BE2C (cell line): ENCODE data around the gene INPP5A.

Experiments
- DNase-seq: peaks from one replicate; pipeline ENCODE4 v3.0.0-alpha.2; 2020
- H3K27me3 ChIP-seq: fragments of 250-450 bp; sonication (Bioruptor Pico); 2 replicates; pipeline ENCODE4 v1.5.1; 2020; ENCODE audit warnings: mild to moderate bottlenecking
- H3K36me3 ChIP-seq: fragments of 250-450 bp; sonication (Bioruptor Pico); 2 replicates; pipeline ENCODE4 v1.5.1; 2020; ENCODE audit warnings: mild to moderate bottlenecking
- H3K4me1 ChIP-seq: fragments of 250-450 bp; sonication (Bioruptor Pico); 2 replicates; pipeline ENCODE4 v1.5.1; 2020
- H3K4me3 ChIP-seq: 2 replicates; pipeline ENCODE4 v1.5.1; 2011; ENCODE audit warnings: low read depth, low read length
- H3K9me3 ChIP-seq: fragments of 250-450 bp; sonication (Bioruptor Pico); 2 replicates; pipeline ENCODE4 v1.5.1; 2020
- CTCF ChIP-seq: IDR thresholded peaks from 2 replicates; pipeline ENCODE4 v1.5.1; 2012; ENCODE audit warnings: mild to moderate bottlenecking, low read depth, low read length

The INPP5A gene

GRCh38 chr10:132512693-132513345 lies 24.8 kb upstream of the INPP5A start:
- TF ChIP-seq CTCF, result no peak
- Histone ChIP-seq H3K27me3 (no peaks in the 10 kb centered on the region), H3K4me1 (peaks cover 10% of the 10 kb centered on the region), H3K9me3 (no peaks in the 10 kb centered on the region), H3K4me3 (no peak overlapping the region), H3K36me3 (no peaks in the 10 kb centered on the region)
- DNase-seq, result no peak

- H3K4me3 ChIP-seq, result no peak overlapping the region
- TF ChIP-seq CTCF, result no peak
- no peak for DNase-seq
- H3K36me3 ChIP-seq, result no peaks in the 10 kb centered on the region
- H3K9me3 ChIP-seq, result no peaks in the 10 kb centered on the region
- peaks cover 12% of the 10 kb centered on the region for H3K4me1 ChIP-seq
- H3K27me3 ChIP-seq, result no peaks in the 10 kb centered on the region
These were observed 22.6 kb upstream of the INPP5A start for GRCh38 chr10:132514821-132515520.

GRCh38 chr10:132515811-132516726 lies 21.5 kb upstream of the INPP5A start:
- H3K4me3 ChIP-seq, result no peak overlapping the region
- no peak for DNase-seq
- H3K4me1 ChIP-seq, result peaks cover 12% of the 10 kb centered on the region
- no peak for TF ChIP-seq CTCF
- no peaks in the 10 kb centered on the region for H3K9me3 ChIP-seq
- H3K36me3 ChIP-seq, result no peaks in the 10 kb centered on the region
- H3K27me3 ChIP-seq, result no peaks in the 10 kb centered on the region

- peaks cover 12% of the 10 kb centered on the region for H3K4me1 ChIP-seq
- no peaks in the 10 kb centered on the region for H3K9me3 ChIP-seq
- H3K4me3 ChIP-seq, result no peak overlapping the region; the same call in none of the 2 replicates
- H3K27me3 ChIP-seq, result no peaks in the 10 kb centered on the region
- TF ChIP-seq CTCF, result no peak
- DNase-seq, result peak; percentile 59
- H3K36me3 ChIP-seq, result no peaks in the 10 kb centered on the region
These were observed 20.5 kb upstream of the INPP5A start for GRCh38 chr10:132516771-132517725.

GRCh38 chr10:132517951-132518521 lies 19.6 kb upstream of the INPP5A start:
- no peak for DNase-seq
- no peak for TF ChIP-seq CTCF
- H3K4me3 ChIP-seq, result no peak overlapping the region
- H3K4me1 ChIP-seq, result peaks cover 12% of the 10 kb centered on the region
- no peaks in the 10 kb centered on the region for H3K27me3 ChIP-seq
- no peaks in the 10 kb centered on the region for H3K36me3 ChIP-seq
- H3K9me3 ChIP-seq, result no peaks in the 10 kb centered on the region
